DMS153 treated with DMSO at 0.1 percent for 48 hours (cell line): Measurements from ENCODE around the gene UBAP1L.
"Not testable (repeated sequence)": the region's sequence is repeated elsewhere in the genome, so short reads cannot be mapped to it uniquely, and the experiment has no call there.

Experiments
- DNase-seq: peaks from one replicate; lab custom pipeline; 2025; ENCODE audit not compliant: unreplicated experiment; lab: John Stamatoyannopoulos, UW

UBAP1L gene

DNA sequence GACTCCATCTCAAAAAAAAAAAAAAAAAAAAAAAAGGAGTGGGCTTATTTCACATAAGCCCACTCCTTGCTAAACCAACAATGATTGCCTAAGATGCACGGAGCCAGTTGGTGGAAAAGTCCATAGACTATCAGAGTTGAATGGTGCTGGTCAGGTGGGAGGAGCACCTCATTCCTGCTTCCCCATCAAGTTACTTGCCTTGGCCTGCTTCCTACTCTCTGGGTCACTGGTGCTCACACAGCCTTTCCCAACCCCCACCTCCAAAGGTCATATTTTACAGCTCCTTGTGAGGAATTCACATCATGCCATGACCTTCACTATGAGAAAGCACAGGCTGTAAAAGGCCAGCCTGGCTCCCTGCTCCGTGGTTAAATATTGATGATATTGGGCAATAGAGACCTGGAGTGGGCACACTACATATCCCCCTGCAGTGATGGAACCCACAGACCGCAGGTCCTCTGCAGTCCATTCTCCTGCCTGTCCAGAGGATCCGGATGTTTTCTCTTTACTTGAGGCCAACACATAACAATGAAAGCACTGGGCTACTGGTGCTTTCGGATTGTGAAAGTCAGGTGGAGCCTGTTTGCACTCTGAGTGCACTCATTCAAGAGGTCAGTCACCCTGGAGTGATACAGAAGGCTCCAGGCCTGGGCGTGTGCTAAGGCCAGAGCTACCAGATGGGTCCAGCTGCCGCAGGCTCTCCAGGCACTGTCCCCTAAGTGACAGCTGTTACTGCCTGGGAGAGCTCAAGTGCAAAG, 70.1 kb downstream of the UBAP1L start, which contains the start of gene SLC51B:
SLC51B (plus strand) TSS at position 664 of the 758 bp plus-strand sequence. CDS start 4,618 bp downstream, outside the sequence.
- no peak for DNase-seq

DNA sequence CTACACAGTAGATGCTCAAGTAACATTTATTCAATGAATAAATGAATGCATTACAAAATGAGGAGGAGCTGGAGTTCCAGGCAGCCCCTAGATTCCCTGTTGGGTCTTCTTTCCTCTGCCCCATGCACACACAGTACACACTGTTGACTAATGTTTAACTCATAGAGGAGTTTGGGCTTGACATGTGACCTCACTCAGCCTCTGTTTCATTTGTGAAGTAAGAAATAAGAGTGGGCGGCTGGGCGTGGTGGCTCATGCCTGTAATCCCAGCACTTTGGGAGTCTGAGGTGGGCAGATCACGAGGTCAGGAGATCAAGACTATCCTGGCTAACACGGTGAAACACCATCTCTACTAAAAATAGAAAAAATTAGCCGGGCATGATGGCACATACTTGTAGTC, 70.8 kb downstream of the UBAP1L start:
- DNase-seq: not testable (repeated sequence)

DNA sequence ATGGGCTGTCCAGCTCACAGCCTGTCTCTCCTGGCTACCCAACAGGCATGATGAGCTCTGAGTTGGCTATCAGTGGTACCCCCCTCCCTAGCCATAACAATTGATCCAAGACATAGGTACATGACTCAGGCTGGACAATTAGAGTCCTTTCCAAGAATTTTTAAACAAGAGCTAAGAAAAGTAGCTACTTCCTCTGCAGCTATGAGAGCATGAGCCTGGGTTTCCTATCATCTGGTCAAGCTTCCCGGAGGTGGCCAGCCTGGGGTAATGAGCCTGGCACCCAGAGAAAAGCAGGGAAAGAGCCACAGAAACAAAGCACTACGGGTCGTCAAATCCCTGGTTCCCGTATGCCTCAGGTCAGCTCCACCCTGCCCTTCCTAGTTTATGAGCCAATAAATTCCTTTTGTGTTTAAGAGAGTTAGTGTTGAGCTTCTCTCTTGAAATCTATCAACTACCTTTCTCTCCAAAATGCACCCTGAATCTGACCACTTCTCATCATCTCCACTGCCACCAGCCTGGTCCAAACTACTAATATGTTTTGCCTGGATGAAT, 72.1 kb downstream of the UBAP1L start:
- DNase-seq: no peak
